HG03108 (cell line): ENCODE results near the gene HDAC6.
"Not testable (repeated sequence)": the region's sequence is repeated elsewhere in the genome, so short reads cannot be mapped to it uniquely, and the experiment has no call there.

ENCODE experiments used
- ATAC-seq: cut with Tn5 transposase; IDR thresholded peaks from one replicate; pipeline ENCODE4 v1.9.1; 2021; ENCODE audit warnings: moderate library complexity; ENCODE audit not compliant: unreplicated experiment

Gene HDAC6

GRCh38 chrX:48824066-48824465 lies 22.2 kb downstream of the HDAC6 start:
- ATAC-seq: no peak

GRCh38 chrX:48826135-48826875 lies 24.4 kb downstream of the HDAC6 start, which contains the start of gene ERAS:
Gene ERAS (plus strand): TSS chrX:48826513. CDS start chrX:48829124, 2,611 bp downstream.
- no peak for ATAC-seq

GRCh38 chrX:48826876-48827653 lies 25.2 kb downstream of the HDAC6 start:
- no peak for ATAC-seq

- no peak for ATAC-seq
Measured at GRCh38 chrX:48827654-48827968, 25.7 kb downstream of the HDAC6 start.

- no peak for ATAC-seq
Measured at GRCh38 chrX:48829016-48829735, 27.3 kb downstream of the HDAC6 start.

GRCh38 chrX:48831136-48831908 lies 29.5 kb downstream of the HDAC6 start:
- no peak for ATAC-seq

- ATAC-seq: no peak
Measured at GRCh38 chrX:48831909-48832291, 30.0 kb downstream of the HDAC6 start.

- ATAC-seq: no peak
Measured at GRCh38 chrX:48833542-48834138, 31.8 kb downstream of the HDAC6 start.

GRCh38 chrX:48834383-48834709 lies 32.5 kb downstream of the HDAC6 start:
- ATAC-seq: no peak

- no peak for ATAC-seq
Measured at GRCh38 chrX:48835524-48836329, 33.9 kb downstream of the HDAC6 start, which contains the start of gene PCSK1N. Gene PCSK1N (minus strand): TSS chrX:48835610. CDS start chrX:48835532, 78 bp downstream.

- no peak for ATAC-seq
Measured at GRCh38 chrX:48839686-48840085, 37.8 kb downstream of the HDAC6 start.

- no peak for ATAC-seq
Measured at GRCh38 chrX:48848847-48849246, 47.0 kb downstream of the HDAC6 start.

GRCh38 chrX:48852857-48853256 lies 51.0 kb downstream of the HDAC6 start:
- ATAC-seq: no peak

GRCh38 chrX:48853494-48853893 lies 51.6 kb downstream of the HDAC6 start:
- ATAC-seq: not testable (repeated sequence)

- ATAC-seq: not testable (repeated sequence)
Measured at GRCh38 chrX:48854121-48854804, 52.4 kb downstream of the HDAC6 start.

GRCh38 chrX:48854898-48855297 lies 53.0 kb downstream of the HDAC6 start:
- ATAC-seq: no peak

GRCh38 chrX:48864210-48864609 lies 62.3 kb downstream of the HDAC6 start:
- no peak for ATAC-seq

GRCh38 chrX:48872017-48872416 lies 70.2 kb downstream of the HDAC6 start:
- not testable (repeated sequence) for ATAC-seq
